ENCODE data around the gene ANGPT4. TPM values are rescaled to one million over a fixed set of nuclear protein-coding genes. Genes with fewer than 3 reads are reported as not detected.

Gene ANGPT4
- total and polyA plus RNA-seq, 8 donors = 0.05 to 1.8 (median 0.18) TPM; not detected in 4

DNA sequence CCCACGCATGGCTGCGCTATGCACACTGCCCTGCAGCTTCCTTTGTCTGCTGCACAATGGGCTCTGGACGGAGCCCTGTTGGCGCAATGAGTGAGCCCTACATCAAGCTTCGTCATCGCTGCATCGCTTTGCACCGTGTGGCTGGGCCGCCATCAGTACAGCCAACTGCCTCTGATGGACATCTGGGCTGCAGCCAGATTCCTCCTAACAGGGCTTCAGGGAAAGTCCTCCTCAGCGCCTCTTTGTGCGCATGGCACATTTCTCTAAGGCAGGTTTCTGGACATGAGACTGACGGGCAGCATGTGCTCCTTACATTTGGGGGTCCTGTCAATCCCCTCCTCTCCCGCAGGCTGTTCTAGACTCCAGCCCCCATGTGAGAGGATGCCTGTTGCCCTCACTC, 29.7 kb upstream of the ANGPT4 start:
- intact Hi-C loops (cut with DNase I; ENCODE audit: low total_unique reads) = no loop called here
- Histone ChIP-seq H3K27me3 (peaks cover 0 to 59% (median 0%) of the 10 kb centered on the region in 3 donors), H3K4me1 (no peaks in the 10 kb centered on the region), H3K4me3 (no peak overlapping the region), H3K36me3 (no peaks in the 10 kb centered on the region), H3K27ac (no peak overlapping the region), H3K9me3 (no peaks in the 10 kb centered on the region)
- WGBS, 5 donors = 87 to 95% (median 92%) methylated on average over 13 of the region's 13 CpGs
- no peak for DNase-seq
- TF ChIP-seq POLR2AphosphoS5 (IDR thresholded peaks at IDR 0.05) = no peak
- TF ChIP-seq POLR2A (IDR thresholded peaks at IDR 0.05) = no peak
- TF ChIP-seq, protein P1, sequence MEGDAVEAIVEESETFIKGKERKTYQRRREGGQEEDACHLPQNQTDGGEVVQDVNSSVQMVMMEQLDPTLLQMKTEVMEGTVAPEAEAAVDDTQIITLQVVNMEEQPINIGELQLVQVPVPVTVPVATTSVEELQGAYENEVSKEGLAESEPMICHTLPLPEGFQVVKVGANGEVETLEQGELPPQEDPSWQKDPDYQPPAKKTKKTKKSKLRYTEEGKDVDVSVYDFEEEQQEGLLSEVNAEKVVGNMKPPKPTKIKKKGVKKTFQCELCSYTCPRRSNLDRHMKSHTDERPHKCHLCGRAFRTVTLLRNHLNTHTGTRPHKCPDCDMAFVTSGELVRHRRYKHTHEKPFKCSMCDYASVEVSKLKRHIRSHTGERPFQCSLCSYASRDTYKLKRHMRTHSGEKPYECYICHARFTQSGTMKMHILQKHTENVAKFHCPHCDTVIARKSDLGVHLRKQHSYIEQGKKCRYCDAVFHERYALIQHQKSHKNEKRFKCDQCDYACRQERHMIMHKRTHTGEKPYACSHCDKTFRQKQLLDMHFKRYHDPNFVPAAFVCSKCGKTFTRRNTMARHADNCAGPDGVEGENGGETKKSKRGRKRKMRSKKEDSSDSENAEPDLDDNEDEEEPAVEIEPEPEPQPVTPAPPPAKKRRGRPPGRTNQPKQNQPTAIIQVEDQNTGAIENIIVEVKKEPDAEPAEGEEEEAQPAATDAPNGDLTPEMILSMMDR (IDR thresholded peaks at IDR 0.05) = no peak
- TF ChIP-seq EP300 (IDR thresholded peaks at IDR 0.05) = no peak

GRCh38 chr20:944774-945410, 28.8 kb upstream of the ANGPT4 start:
- intact Hi-C loops (cut with DNase I; ENCODE audit: low total_unique reads) = no loop called here
- no peak for TF ChIP-seq EP300 (IDR thresholded peaks at IDR 0.05)
- TF ChIP-seq POLR2AphosphoS5 (IDR thresholded peaks at IDR 0.05) = no peak
- TF ChIP-seq POLR2A (IDR thresholded peaks at IDR 0.05) = no peak
- TF ChIP-seq, protein P1 (IDR thresholded peaks at IDR 0.05) = no peak
- no peaks in the 10 kb centered on the region for H3K4me1 ChIP-seq
- 46 to 61% (median 50%) methylated on average over 13 of the region's 13 CpGs for WGBS, 5 donors
- no peak for DNase-seq
- H3K4me3 ChIP-seq = no peak overlapping the region
- no peaks in the 10 kb centered on the region for H3K36me3 ChIP-seq
- no peaks in the 10 kb centered on the region for H3K9me3 ChIP-seq
- no peak overlapping the region for H3K27ac ChIP-seq
- peaks cover 0 to 56% (median 0%) of the 10 kb centered on the region in 3 donors for H3K27me3 ChIP-seq

- 74 to 85% (median 83%) methylated on average over 9 of the region's 9 CpGs for WGBS, 5 donors
- H3K4me1 ChIP-seq = no peaks in the 10 kb centered on the region
- H3K27ac ChIP-seq = no peak overlapping the region
- DNase-seq = no peak
- no peaks in the 10 kb centered on the region for H3K9me3 ChIP-seq
- intact Hi-C loops (cut with DNase I; ENCODE audit: low total_unique reads) = no loop called here
- no peaks in the 10 kb centered on the region for H3K36me3 ChIP-seq
- no peak overlapping the region for H3K4me3 ChIP-seq
- TF ChIP-seq POLR2A (IDR thresholded peaks at IDR 0.05) (no peak), POLR2AphosphoS5 (IDR thresholded peaks at IDR 0.05) (no peak), EP300 (IDR thresholded peaks at IDR 0.05) (no peak)
- TF ChIP-seq, protein P1 (IDR thresholded peaks at IDR 0.05) = no peak
- peaks cover 0 to 57% (median 0%) of the 10 kb centered on the region in 3 donors for H3K27me3 ChIP-seq
These were observed 28.0 kb upstream of the ANGPT4 start for GRCh38 chr20:944148-944547.

DNA sequence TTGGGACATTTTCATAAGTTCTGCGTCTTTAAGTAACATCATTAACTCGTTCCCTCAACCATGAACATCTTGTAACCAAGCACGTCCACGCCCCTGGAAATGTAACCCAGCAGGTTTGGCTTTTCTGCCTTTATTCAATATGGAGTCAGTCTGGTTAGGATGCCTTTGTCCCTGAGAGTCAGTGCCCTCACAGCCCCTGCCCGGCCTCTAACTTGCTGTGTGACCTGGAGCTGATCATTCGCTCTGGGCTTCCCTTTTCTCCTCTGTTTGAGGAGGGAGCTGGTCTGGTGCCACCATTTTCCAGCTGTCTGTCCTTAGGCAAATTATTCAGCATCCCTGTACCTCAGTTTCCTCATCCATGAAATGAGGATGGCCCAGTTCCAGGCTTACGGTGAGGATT, 26.5 kb upstream of the ANGPT4 start:
- no peak for DNase-seq
- H3K36me3 ChIP-seq = no peaks in the 10 kb centered on the region
- H3K9me3 ChIP-seq = no peaks in the 10 kb centered on the region
- WGBS, 5 donors = 74 to 92% (median 82%) methylated on average over 7 of the region's 7 CpGs
- H3K27me3 ChIP-seq = peaks cover 0 to 55% (median 0%) of the 10 kb centered on the region in 3 donors
- H3K4me1 ChIP-seq = no peaks in the 10 kb centered on the region
- no peak for TF ChIP-seq POLR2A (IDR thresholded peaks at IDR 0.05)
- TF ChIP-seq EP300 (IDR thresholded peaks at IDR 0.05) = no peak
- TF ChIP-seq POLR2AphosphoS5 (IDR thresholded peaks at IDR 0.05) = no peak
- TF ChIP-seq, protein P1 (IDR thresholded peaks at IDR 0.05) = no peak
- intact Hi-C loops (cut with DNase I; ENCODE audit: low total_unique reads) = no loop called here
- H3K27ac ChIP-seq = no peak overlapping the region
- no peak overlapping the region for H3K4me3 ChIP-seq

All from stomach (tissue), 9 donors.